Measurements from ENCODE around the gene ARHGAP5.

DNA sequence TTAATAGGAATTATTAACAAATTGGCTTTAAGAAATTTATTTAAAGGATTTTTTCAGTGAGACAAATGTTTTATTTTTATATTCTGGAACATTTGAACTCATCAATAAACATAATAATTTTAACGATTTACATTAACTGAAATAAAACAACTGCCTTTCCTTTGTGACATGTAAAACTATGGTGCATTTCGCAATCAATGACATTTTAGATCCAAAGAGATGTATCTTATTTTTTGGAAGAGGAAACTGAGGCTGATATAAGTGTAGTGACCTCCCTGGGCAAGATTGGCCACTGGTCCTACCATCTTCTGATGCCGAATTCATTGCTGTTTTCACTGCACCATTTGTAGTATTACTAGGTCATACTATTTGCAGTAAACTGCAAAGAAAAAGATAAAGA is 128.4 kb downstream of the ARHGAP5 start:
- TF ChIP-seq CTCF (IDR thresholded peaks at IDR 0.05) = no peak
- no peak for TF ChIP-seq POLR2A (IDR thresholded peaks at IDR 0.05)

Measured in body of pancreas (tissue), 4 donors.